ENCODE data around the gene ROBO1.

DNA sequence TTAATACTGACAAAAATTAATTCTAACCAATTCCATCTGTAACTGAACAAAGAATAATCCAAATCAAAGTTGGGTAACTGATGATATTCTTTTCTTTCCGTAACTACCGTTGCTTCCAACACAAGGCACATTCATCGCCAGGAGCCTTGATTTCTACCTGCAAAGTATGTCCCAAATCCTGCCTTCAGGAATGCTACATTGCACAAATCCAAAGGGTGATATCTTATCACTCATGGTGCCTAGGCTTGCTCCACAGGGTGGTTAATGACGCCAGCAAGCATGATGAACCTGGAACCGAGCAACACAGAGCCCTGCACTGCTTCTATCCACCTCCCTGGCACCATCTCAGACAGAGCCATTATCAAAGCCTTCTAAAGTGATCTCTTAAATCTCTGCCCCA lies 772.7 kb downstream of the ROBO1 start:
- no peak for TF ChIP-seq POLR2A (IDR thresholded peaks at IDR 0.05)
- TF ChIP-seq, protein P1, sequence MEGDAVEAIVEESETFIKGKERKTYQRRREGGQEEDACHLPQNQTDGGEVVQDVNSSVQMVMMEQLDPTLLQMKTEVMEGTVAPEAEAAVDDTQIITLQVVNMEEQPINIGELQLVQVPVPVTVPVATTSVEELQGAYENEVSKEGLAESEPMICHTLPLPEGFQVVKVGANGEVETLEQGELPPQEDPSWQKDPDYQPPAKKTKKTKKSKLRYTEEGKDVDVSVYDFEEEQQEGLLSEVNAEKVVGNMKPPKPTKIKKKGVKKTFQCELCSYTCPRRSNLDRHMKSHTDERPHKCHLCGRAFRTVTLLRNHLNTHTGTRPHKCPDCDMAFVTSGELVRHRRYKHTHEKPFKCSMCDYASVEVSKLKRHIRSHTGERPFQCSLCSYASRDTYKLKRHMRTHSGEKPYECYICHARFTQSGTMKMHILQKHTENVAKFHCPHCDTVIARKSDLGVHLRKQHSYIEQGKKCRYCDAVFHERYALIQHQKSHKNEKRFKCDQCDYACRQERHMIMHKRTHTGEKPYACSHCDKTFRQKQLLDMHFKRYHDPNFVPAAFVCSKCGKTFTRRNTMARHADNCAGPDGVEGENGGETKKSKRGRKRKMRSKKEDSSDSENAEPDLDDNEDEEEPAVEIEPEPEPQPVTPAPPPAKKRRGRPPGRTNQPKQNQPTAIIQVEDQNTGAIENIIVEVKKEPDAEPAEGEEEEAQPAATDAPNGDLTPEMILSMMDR (IDR thresholded peaks at IDR 0.05), result no peak

Measured in thyroid gland (tissue), 4 donors.